Measurements from ENCODE around the gene NXPH2.

The NXPH2 gene

GRCh38 chr2:138630164-138630563 is 150.0 kb downstream of the NXPH2 start:
- no peak for DNase-seq

- DNase-seq: no peak
Measured at GRCh38 chr2:138626148-138626547, 154.0 kb downstream of the NXPH2 start.

GRCh38 chr2:138622613-138623012 is 157.6 kb downstream of the NXPH2 start:
- DNase-seq: no peak

- DNase-seq: no peak
Measured at GRCh38 chr2:138621139-138621538, 159.1 kb downstream of the NXPH2 start.

GRCh38 chr2:138620431-138620830 is 159.8 kb downstream of the NXPH2 start:
- DNase-seq: no peak
